Mucosa of descending colon (tissue), 3 donors: ENCODE measurements around the gene LYSMD1. TPM values are rescaled to one million over a fixed set of nuclear protein-coding genes. Genes with fewer than 3 reads are reported as not detected.

Experiments
- ATAC-seq: fragments of 200-7000 bp; cut with Tn5 transposase; one replicate; pipeline ENCODE4 v1.9.1; 2020; ENCODE audit warnings: mild to moderate bottlenecking, moderate library complexity
- DNase-seq, 3 donors: peaks; one replicate each; pipeline ENCODE4 v3.0.0-alpha.2; 2020
- H3K36me3 ChIP-seq: fragments of 200-600 bp; one replicate; pipeline ENCODE4 v1.8.0; 2021; ENCODE audit warnings: low read depth, mild to moderate bottlenecking
- H3K4me1 ChIP-seq: fragments of 200-600 bp; one replicate; pipeline ENCODE4 v1.8.0; 2021; ENCODE audit warnings: low read depth, mild to moderate bottlenecking
- H3K4me3 ChIP-seq: fragments of 200-600 bp; one replicate; pipeline ENCODE4 v1.8.0; 2021; ENCODE audit warnings: mild to moderate bottlenecking
- H3K9me3 ChIP-seq: fragments of 200-600 bp; one replicate; pipeline ENCODE4 v1.8.0; 2021; ENCODE audit warnings: mild to moderate bottlenecking
- intact Hi-C, 2 donors: fragments of 100-400 bp; cut with DNase I in 1 of 2; cut with micrococcal nuclease in 1 of 2; formaldehyde crosslinking; loops; one replicate each; pipeline versions ENCODE4 v1.11.0 to v1.11.1; 2022; cut with DNase I, micrococcal nuclease
- total RNA-seq, 3 donors: library from RNA; stranded (reverse); fragmentation: NEBNext Ultra II Directional in 2 of 3; extraction: Animal tissue kit (Norgen Biotek cat#: 25700) in 2 of 3; gene quantifications; one replicate each; pipeline versions ENCODE4 v1.2.1 to v1.2.4, GENCODE V29; 2021 to 2023
- TF ChIP-seq, protein P1 (sequence below): fragments of 200-600 bp; IDR thresholded peaks from one replicate; pipeline ENCODE4 v1.8.0; 2022; ENCODE audit warnings: antibody characterized with exemption, mild to moderate bottlenecking
- donor health status: DM: no; HTN: no; CAD: no; lungs with moderate emphysema.
- donor health status: DM: no; HTN: no; CAD: no.
- donor health status: DM: no; HTN: yes; CAD: no.

The LYSMD1 gene
- total RNA-seq, 3 donors from 2014 or later, result 7.6 to 14.0 (median 10.0) TPM

- DNase-seq (no peak), ATAC-seq (no peak)
- Histone ChIP-seq H3K9me3 (no peaks in the 10 kb centered on the region), H3K36me3 (no peaks in the 10 kb centered on the region), H3K4me1 (no peaks in the 10 kb centered on the region), H3K4me3 (no peak overlapping the region)
- intact Hi-C loops, result no loop called here
- TF ChIP-seq, protein P1, sequence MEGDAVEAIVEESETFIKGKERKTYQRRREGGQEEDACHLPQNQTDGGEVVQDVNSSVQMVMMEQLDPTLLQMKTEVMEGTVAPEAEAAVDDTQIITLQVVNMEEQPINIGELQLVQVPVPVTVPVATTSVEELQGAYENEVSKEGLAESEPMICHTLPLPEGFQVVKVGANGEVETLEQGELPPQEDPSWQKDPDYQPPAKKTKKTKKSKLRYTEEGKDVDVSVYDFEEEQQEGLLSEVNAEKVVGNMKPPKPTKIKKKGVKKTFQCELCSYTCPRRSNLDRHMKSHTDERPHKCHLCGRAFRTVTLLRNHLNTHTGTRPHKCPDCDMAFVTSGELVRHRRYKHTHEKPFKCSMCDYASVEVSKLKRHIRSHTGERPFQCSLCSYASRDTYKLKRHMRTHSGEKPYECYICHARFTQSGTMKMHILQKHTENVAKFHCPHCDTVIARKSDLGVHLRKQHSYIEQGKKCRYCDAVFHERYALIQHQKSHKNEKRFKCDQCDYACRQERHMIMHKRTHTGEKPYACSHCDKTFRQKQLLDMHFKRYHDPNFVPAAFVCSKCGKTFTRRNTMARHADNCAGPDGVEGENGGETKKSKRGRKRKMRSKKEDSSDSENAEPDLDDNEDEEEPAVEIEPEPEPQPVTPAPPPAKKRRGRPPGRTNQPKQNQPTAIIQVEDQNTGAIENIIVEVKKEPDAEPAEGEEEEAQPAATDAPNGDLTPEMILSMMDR, result no peak
These were observed 36.9 kb downstream of the LYSMD1 start for GRCh38 chr1:151128800-151129199.

- no peaks in the 10 kb centered on the region for H3K9me3 ChIP-seq
- TF ChIP-seq, protein P1, result no peak
- ATAC-seq (no peak), DNase-seq (no peak)
- H3K4me1 ChIP-seq, result no peaks in the 10 kb centered on the region
- intact Hi-C loops, result no loop called here
- H3K36me3 ChIP-seq, result no peaks in the 10 kb centered on the region
- H3K4me3 ChIP-seq, result no peak overlapping the region
These were observed 40.8 kb downstream of the LYSMD1 start for GRCh38 chr1:151124763-151125403.

DNA sequence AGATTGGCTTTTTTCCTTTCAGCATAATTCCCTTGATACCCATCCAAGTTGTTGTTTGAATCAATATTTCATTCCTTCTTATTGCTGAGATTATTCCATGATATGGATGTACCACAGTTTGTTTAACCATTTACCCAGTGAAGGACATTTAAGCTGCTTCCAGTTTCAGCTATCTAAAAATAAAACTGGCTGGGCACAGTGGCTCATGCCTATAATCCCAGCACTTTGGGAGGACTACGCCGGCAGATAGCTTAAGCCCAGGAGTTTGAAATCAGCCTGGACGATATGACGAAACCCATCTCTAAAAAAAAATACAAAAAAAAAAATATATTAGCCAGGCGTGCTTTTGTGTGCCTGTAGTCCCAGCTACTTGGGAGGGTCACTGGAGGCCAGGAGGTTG is 51.8 kb downstream of the LYSMD1 start:
- ATAC-seq, result no peak

More for the DNA sequence above, 51.8 kb downstream of the LYSMD1 start:
- Histone ChIP-seq H3K4me1 (no peaks in the 10 kb centered on the region), H3K36me3 (peaks cover 4% of the 10 kb centered on the region), H3K9me3 (no peaks in the 10 kb centered on the region), H3K4me3 (no peak overlapping the region)
- no peak for DNase-seq
- TF ChIP-seq, protein P1, result no peak
- intact Hi-C loops, result no loop called here

Other genes with a start within 250 kb of the LYSMD1 start
- gene SETDB1, start 239.5 kb downstream of the LYSMD1 start, total RNA-seq, result 10 to 100 TPM; 35.4 to 49.4 (median 42.8) TPM
- gene CERS2, start 191.1 kb downstream of the LYSMD1 start, total RNA-seq, result 100 to 1,000 TPM; 142 to 209 (median 186) TPM
- gene ANXA9, start 183.6 kb downstream of the LYSMD1 start, total RNA-seq, result not detected
- gene MINDY1, start 159.0 kb downstream of the LYSMD1 start, total RNA-seq, result 10 to 100 TPM; 44.5 to 52.0 (median 51.8) TPM
- gene PRUNE1, start 157.5 kb downstream of the LYSMD1 start, total RNA-seq, result 10 to 100 TPM; 21.3 to 27.5 (median 23.3) TPM
- 1 to 10 TPM in 1 of 3 donors, under 1 TPM in 2; 0.41 to 1.1 (median 0.63) TPM for gene BNIPL, start 129.3 kb downstream of the LYSMD1 start, total RNA-seq
- 1 to 10 TPM; 1.3 to 4.0 (median 1.3) TPM for gene C1orf56, start 118.2 kb downstream of the LYSMD1 start, total RNA-seq
- 10 to 100 TPM; 69.2 to 78.5 (median 73.5) TPM for gene CDC42SE1, start 106.3 kb downstream of the LYSMD1 start, total RNA-seq
- 1 to 10 TPM in 1 of 3 donors, under 1 TPM in 2; 0.09 to 5.4 (median 0.65) TPM for gene MLLT11, start 105.5 kb downstream of the LYSMD1 start, total RNA-seq
- gene GABPB2, start 95.1 kb downstream of the LYSMD1 start, total RNA-seq, result 10 to 100 TPM; 15.1 to 18.7 (median 18.6) TPM
- 1 to 10 TPM; 1.9 to 9.3 (median 4.3) TPM for gene SEMA6C, start 19.3 kb downstream of the LYSMD1 start, total RNA-seq
- 1 to 10 TPM; 1.3 to 2.8 (median 2.5) TPM for gene TNFAIP8L2, start 9.3 kb downstream of the LYSMD1 start, total RNA-seq
- gene SCNM1, start 242 bp upstream of the LYSMD1 start, total RNA-seq, result 10 to 100 TPM; 27.9 to 37.8 (median 28.1) TPM
- 1 to 10 TPM in 2 of 3 donors, not detected in 1; 1.0 to 2.5 TPM for gene TMOD4, start 10.1 kb upstream of the LYSMD1 start, total RNA-seq
- 10 to 100 TPM; 32.1 to 56.5 (median 35.3) TPM for gene VPS72, start 24.3 kb upstream of the LYSMD1 start, total RNA-seq
- gene PIP5K1A, start 32.6 kb upstream of the LYSMD1 start, total RNA-seq, result 10 to 100 TPM; 38.4 to 47.5 (median 39.2) TPM
- gene PSMD4, start 88.8 kb upstream of the LYSMD1 start, total RNA-seq, result 100 to 1,000 TPM in 1 of 3 donors, 10 to 100 TPM in 2; 90.2 to 150 (median 95.1) TPM
- 10 to 100 TPM; 22.6 to 31.8 (median 29.7) TPM for gene ZNF687, start 116.4 kb upstream of the LYSMD1 start, total RNA-seq
- 10 to 100 TPM; 57.9 to 77.2 (median 58.9) TPM for gene PI4KB, start 161.5 kb upstream of the LYSMD1 start, total RNA-seq
- 10 to 100 TPM; 20.5 to 45.3 (median 31.8) TPM for gene RFX5, start 181.3 kb upstream of the LYSMD1 start, total RNA-seq
- gene SELENBP1, start 206.8 kb upstream of the LYSMD1 start, total RNA-seq, result 1,000 to 10,000 TPM in 2 of 3 donors, 100 to 1,000 TPM in 1; 914 to 2,582 (median 1,654) TPM
- 100 to 1,000 TPM; 154 to 213 (median 193) TPM for gene PSMB4, start 233.7 kb upstream of the LYSMD1 start, total RNA-seq